Upper lobe of left lung (tissue), 4 donors: ENCODE measurements around the gene TRIP4.

Experiments
- POLR2A ChIP-seq, 4 donors: fragments of 450-650 bp; IDR thresholded peaks; one replicate each; pipeline ENCODE4 v1.5.1; 2016 to 2017; ENCODE audit warnings: antibody characterized with exemption in 4 of 4, mild to moderate bottlenecking in 2 of 4
- POLR2AphosphoS5 ChIP-seq, 2 donors: sonication (generic); formaldehyde crosslinking; IDR thresholded peaks; one replicate each; pipeline ENCODE4 v1.5.1; 2017; ENCODE audit warnings: antibody characterized with exemption in 2 of 2
- TF ChIP-seq, protein P1 (sequence below), 6 experiments: fragments of 450-650 bp in 4 of 6; fragments of 200-600 bp in 2 of 6; sonication (generic) in 2 of 6; IDR thresholded peaks; one replicate each; pipeline ENCODE4 v1.5.1; 2016 to 2019; ENCODE audit warnings: antibody characterized with exemption in 6 of 6

- TF ChIP-seq POLR2AphosphoS5 (IDR thresholded peaks at IDR 0.05) (no peak), POLR2A (IDR thresholded peaks at IDR 0.05) (no peak)
- TF ChIP-seq, protein P1, sequence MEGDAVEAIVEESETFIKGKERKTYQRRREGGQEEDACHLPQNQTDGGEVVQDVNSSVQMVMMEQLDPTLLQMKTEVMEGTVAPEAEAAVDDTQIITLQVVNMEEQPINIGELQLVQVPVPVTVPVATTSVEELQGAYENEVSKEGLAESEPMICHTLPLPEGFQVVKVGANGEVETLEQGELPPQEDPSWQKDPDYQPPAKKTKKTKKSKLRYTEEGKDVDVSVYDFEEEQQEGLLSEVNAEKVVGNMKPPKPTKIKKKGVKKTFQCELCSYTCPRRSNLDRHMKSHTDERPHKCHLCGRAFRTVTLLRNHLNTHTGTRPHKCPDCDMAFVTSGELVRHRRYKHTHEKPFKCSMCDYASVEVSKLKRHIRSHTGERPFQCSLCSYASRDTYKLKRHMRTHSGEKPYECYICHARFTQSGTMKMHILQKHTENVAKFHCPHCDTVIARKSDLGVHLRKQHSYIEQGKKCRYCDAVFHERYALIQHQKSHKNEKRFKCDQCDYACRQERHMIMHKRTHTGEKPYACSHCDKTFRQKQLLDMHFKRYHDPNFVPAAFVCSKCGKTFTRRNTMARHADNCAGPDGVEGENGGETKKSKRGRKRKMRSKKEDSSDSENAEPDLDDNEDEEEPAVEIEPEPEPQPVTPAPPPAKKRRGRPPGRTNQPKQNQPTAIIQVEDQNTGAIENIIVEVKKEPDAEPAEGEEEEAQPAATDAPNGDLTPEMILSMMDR (IDR thresholded peaks at IDR 0.05) = no peak
These were observed 66.0 kb downstream of the TRIP4 start for GRCh38 chr15:64453689-64454037.
